ENCODE measurements around the gene LRRC38.

The LRRC38 gene

DNA sequence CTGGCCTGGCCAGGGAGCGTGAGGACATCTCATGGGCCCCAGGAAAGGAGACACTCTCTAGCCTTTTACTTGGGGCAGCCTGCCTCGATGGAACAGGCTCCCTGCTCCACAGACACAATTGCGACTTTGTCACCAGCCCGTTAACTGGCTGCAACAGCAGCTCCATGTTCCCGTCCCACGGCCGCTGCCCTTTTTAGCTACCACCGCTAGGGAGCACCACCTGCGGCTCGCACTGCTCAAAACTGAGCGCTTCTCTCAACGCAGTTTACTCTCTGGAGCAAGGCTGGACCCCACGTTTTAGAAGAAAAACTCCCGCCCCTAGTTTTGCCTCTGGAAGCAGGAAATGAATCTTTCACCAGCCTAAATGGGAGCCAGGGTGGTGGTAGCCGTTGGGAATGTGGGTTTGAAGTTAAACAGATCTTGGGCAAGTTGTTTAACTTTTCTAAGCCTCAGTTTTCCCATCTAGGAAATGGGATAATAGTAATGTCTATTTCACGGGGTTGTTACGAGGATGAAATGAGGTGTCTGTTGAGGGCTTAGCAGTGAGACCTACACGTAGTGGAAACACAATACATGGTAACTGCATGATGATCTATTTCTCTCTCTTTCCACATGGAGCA lies 3.5 kb upstream of the LRRC38 start:
- DNase-seq (ENCODE audit: low read depth in 2 of 2, low spot score in 1 of 2): no peak

GRCh38 chr1:13516606-13517005 lies 2.8 kb upstream of the LRRC38 start:
- DNase-seq (ENCODE audit: low read depth in 2 of 2, low spot score in 1 of 2): no peak

DNA sequence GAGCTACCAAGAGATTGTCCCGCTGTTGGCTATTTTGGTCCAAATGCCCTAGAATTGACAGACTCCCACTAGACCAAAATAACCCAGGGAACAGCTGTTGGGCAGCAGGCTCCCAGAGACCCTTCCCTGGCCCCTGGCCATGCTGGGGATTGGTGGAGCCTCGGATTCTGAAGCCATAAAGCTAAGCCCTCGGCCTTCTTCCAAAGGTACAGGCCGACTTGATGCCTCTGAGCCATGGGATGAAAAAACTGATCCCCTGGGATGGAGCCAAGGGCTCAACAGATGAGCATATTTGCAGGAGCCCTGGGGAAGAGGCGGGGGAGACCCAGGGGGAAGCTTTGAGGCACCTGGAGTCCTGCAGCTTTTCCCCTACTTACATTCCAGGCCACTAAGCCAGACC lies 1.0 kb upstream of the LRRC38 start:
- no peak for DNase-seq (ENCODE audit: low read depth in 2 of 2, low spot score in 1 of 2)

- DNase-seq (ENCODE audit: low read depth in 2 of 2, low spot score in 1 of 2): no peak
These were observed 524 bp downstream of the LRRC38 start for GRCh38 chr1:13513063-13513894.

GRCh38 chr1:13512472-13512871 lies 1.3 kb downstream of the LRRC38 start:
- DNase-seq (ENCODE audit: low read depth in 2 of 2, low spot score in 1 of 2): no peak

DNA sequence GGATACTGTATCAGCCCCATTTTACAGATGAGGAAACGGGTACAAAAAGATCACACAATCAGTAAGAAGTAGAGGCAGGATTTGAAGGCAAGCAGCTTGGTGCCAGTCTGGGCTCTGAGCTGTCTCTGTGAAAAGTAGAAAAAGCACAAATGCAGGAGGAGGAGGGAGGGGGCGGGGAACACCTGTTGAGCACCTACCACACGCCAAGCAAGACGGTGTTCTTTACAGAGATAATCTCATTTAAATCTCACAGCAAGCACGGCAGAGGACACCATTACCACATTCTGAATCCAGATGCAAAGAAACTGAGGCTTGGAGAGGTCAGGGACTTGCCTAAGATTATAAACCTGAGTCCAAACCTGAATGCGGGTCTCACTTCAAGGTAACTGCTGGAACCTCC lies 3.3 kb downstream of the LRRC38 start:
- no peak for DNase-seq (ENCODE audit: low read depth in 2 of 2, low spot score in 1 of 2)

GRCh38 chr1:13507075-13507474 lies 6.7 kb downstream of the LRRC38 start:
- DNase-seq (ENCODE audit: low read depth in 2 of 2, low spot score in 1 of 2): no peak

DNA sequence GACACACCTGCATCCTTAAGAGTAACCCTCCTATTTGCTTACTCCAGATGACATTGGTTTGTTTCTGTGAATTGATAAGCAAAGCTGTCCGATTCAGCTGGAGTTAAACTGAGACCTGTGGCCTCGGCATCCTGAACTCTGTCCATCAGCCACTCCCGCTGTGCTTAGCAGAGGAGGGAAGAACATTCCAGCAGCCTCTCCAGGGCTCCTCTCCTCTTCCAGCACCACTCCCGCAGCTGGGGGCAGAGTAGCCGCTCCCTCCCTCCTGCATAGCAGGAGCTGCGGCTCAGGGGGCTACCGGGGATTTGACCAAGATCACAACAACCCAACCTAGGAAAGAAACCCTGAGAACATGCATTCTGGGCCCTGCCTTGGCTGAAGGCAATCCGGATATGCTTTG lies 8.8 kb downstream of the LRRC38 start:
- DNase-seq (ENCODE audit: low read depth in 2 of 2, low spot score in 1 of 2): no peak

GRCh38 chr1:13500806-13501205 lies 13.0 kb downstream of the LRRC38 start:
- no peak for DNase-seq (ENCODE audit: low read depth in 2 of 2, low spot score in 1 of 2)

- DNase-seq (ENCODE audit: low read depth in 2 of 2, low spot score in 1 of 2): no peak
These were observed 14.4 kb downstream of the LRRC38 start for GRCh38 chr1:13499422-13499821.

DNA sequence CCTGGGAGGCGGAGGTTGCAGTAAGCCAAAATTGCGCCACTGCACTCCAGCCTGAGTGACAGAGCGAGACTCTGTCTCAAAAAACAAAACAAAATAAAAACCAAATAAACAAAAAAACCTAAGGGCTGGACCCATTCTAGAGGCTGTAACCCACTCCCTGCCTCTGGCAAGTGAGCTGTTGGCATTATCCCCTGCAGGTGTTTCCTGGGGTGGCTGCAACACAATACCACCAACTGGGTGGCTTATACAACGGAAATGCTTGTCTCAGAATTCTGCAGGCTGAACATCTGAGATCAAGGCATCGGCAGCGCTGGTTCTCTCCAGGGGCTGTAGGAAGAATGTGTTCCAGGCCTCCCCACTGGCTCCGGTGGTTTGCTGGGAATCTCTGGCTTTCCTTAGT lies 15.2 kb downstream of the LRRC38 start:
- DNase-seq (ENCODE audit: low read depth in 2 of 2, low spot score in 1 of 2): no peak

DNA sequence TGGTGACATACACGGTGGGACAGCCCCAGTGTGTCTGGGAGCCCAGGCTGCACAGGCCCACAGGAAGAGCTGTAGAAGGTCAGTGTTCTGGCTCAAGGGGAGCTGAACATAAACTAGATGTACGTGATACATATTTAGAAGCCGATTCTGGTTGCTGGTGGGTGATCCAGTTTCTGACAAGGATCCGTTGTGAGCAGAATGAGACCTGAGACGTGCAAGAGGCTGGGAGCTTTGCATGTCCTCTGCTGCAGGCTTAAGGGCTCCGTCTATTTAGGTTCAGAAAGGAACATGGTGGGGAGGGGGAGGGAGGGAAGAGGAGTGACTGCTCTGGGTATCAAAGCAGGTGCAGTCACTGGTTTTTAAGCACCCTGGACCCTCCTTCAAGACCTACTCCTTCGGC lies 18.6 kb downstream of the LRRC38 start:
- no peak for DNase-seq (ENCODE audit: low read depth in 2 of 2, low spot score in 1 of 2)

- DNase-seq (ENCODE audit: low read depth in 2 of 2, low spot score in 1 of 2): no peak
These were observed 19.1 kb downstream of the LRRC38 start for GRCh38 chr1:13494712-13495111.

- DNase-seq (ENCODE audit: low read depth in 2 of 2, low spot score in 1 of 2): no peak
These were observed 19.8 kb downstream of the LRRC38 start for GRCh38 chr1:13494025-13494424.

DNA sequence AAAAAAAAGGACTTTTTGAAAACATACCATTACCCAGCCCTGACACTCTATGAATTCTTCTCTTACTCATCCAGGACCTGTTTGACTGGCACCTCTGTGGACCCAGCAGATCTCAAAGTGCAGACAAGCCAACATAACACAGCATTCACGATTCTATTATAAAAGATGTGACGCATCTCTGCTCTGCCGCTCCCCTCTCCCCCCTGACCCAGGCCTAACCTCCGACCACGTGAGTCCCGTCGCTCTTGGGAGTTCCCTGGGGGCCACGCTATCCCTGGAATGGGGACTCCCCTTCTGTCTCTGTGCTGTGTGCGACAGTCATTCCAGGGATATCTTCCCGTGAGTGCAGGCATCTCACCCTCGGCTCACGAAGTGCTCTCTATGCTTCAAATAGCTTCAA lies 21.1 kb downstream of the LRRC38 start:
- DNase-seq (ENCODE audit: low read depth in 2 of 2, low spot score in 1 of 2): no peak

- DNase-seq (ENCODE audit: low read depth in 2 of 2, low spot score in 1 of 2): no peak
These were observed 25.8 kb downstream of the LRRC38 start for GRCh38 chr1:13487957-13488356.

GRCh38 chr1:13487143-13487868 lies 26.5 kb downstream of the LRRC38 start:
- no peak for DNase-seq (ENCODE audit: low read depth in 2 of 2, low spot score in 1 of 2)

GRCh38 chr1:13483946-13484345 lies 29.9 kb downstream of the LRRC38 start:
- no peak for DNase-seq (ENCODE audit: low read depth in 2 of 2, low spot score in 1 of 2)

DNA sequence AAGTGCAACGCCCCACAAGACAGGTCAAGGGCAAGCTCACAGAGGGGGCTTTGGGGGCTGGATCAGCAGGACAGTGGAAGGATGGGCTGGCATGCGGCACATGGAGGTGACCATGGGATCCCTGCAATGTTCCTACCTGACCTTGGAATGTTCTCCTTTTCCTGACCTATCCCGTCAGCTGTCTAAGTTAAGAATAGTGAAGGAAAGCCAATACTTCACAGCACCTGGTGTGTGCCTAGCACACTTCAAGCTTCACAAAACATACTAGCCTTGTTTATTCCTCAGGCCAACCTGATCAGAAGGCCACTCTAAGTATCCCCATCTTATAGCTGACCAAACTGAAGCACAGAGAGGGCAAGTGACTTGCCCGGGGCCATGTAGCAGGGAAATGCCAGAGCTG lies 31.2 kb downstream of the LRRC38 start:
- no peak for DNase-seq (ENCODE audit: low read depth in 2 of 2, low spot score in 1 of 2)

DNA sequence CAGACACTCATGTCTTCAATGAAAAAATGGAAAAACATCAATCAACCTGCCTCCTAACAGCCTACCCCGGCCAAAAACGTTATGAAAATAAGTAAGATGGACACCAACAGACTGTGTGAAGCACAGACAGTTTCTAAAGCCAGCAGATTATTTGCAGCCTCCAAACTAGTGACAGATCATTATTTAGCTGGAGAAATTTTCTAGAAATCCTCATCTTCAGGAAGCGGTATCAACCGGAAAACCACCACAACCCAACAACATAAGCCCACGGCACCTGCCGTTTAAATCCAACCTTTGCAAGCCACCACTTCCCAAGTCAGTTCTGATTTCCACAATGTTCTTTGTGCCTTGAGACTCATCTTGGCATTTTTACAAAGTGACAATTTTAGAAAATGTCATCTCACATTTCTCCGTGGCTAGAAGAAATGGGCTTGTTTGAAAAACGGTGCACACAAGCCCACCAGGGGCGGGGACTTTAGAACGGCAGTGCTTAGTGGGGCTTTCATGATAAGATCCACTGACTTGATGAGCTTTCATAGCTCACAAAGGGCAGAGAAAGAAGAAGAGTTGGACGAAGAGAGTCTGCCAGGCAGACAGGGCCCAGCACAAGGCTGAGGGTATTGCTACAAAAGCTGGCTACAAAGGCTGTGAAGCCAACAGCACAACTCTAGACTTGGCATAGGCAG lies 34.5 kb downstream of the LRRC38 start:
- DNase-seq (ENCODE audit: low read depth in 2 of 2, low spot score in 1 of 2): no peak

DNA sequence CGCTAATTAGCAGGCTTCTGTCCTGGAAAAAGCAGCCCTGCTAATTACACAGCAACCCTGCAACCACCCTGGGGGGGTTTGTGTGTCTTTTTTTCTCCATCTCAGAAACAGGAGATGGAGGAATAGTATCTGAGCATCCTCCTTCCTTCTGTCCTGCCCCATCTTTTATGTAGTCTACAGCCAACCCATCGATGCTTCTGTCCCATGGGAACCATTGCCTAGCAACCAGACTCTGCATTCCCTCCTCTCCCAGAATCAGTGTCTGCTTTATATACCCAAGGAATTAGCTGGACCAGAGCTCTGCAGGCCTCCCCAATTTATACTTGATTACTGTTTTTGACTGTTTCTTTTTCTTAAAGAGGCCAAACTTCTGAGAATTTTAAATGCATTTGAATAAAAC lies 35.1 kb downstream of the LRRC38 start:
- DNase-seq (ENCODE audit: low read depth in 2 of 2, low spot score in 1 of 2): no peak

DNA sequence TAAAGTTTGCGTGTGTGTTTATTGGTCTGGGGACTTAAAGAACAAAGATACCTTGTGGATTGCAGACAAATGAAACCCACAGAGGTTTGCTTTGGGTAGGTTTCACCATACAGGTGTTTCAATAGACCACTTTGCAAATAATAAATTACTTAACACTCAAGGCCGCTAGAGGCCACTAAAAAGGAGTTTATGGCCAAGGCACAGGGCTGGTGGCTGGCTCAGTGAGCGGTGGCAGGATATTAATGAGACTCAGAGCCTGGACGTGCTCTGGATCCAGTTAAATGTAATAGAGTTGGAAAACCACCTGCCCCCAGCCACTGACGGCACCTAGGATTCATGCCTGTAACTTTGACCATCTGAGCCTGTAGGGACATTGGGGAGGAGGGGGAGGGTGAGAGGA lies 44.5 kb downstream of the LRRC38 start:
- DNase-seq (ENCODE audit: low read depth in 2 of 2, low spot score in 1 of 2): no peak
